Activated T-cell treated with anti-CD3 and anti-CD28 coated beads, Interleukin-2, amount 50 U/mL, for 48 hours (primary cell): ENCODE measurements around the gene AATK.
"Not testable (repeated sequence)": the region's sequence is repeated elsewhere in the genome, so short reads cannot be mapped to it uniquely, and the experiment has no call there.

ENCODE experiments used
- DNase-seq, 2 experiments: peaks; one replicate each; pipeline ENCODE4 v3.0.0-alpha.2; 2020

Gene AATK

GRCh38 chr17:81084680-81085419 is 81.2 kb downstream of the AATK start:
- DNase-seq: no peak

DNA sequence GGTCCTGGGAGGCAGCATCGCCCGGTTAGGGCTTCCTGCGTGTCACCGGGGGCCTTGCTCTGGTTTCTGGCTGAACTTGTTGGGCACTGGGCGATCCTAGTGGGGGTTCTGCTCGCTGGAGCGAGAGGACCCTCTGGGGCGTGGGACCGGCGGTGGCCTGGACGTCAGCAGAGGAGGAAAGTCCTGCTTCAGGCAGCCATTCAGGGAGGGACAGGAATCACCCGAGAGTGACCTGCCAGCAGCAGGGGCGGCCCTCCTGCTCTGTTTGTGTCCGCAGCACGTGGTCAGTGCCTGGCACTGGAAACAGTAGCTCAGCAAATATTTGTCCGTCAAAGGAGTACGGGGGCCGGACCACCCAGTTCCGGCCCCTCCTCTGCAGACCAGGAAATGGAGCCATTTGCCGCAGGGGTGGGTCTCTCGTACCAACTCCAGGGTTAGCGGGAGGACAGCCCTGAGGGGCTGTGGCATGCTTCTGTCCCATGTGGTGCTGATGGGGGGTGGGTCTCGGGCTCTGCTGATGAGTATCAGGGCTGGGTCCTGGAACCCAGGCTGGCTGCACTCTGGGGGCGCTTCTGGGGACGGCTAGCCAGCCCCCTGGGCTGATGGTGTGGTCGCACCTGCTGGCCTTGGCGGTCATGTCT is 82.8 kb downstream of the AATK start:
- DNase-seq: no peak

GRCh38 chr17:81082177-81083073 is 83.6 kb downstream of the AATK start:
- no peak for DNase-seq

GRCh38 chr17:81081222-81082176 is 84.5 kb downstream of the AATK start:
- no peak for DNase-seq

DNA sequence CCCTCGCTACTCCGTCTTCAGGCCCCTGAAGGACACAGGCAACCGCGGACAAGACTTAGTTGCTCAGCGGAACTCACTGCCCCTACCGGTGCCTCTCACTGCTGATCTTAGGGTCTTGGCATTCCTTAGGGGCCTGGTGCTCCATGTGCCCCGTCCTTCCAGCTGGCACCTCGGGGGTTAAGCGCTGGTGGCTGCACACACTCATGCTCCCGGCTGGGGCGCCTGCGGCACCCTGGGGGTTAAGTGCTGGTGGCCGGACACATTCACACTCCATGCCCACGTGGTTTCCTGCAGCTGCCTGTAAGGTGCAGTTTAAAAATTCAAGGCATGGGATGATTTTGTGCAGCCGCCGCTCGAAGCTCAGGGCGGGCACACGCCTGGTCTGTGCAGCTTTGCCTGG is 86.0 kb downstream of the AATK start:
- no peak for DNase-seq

DNA sequence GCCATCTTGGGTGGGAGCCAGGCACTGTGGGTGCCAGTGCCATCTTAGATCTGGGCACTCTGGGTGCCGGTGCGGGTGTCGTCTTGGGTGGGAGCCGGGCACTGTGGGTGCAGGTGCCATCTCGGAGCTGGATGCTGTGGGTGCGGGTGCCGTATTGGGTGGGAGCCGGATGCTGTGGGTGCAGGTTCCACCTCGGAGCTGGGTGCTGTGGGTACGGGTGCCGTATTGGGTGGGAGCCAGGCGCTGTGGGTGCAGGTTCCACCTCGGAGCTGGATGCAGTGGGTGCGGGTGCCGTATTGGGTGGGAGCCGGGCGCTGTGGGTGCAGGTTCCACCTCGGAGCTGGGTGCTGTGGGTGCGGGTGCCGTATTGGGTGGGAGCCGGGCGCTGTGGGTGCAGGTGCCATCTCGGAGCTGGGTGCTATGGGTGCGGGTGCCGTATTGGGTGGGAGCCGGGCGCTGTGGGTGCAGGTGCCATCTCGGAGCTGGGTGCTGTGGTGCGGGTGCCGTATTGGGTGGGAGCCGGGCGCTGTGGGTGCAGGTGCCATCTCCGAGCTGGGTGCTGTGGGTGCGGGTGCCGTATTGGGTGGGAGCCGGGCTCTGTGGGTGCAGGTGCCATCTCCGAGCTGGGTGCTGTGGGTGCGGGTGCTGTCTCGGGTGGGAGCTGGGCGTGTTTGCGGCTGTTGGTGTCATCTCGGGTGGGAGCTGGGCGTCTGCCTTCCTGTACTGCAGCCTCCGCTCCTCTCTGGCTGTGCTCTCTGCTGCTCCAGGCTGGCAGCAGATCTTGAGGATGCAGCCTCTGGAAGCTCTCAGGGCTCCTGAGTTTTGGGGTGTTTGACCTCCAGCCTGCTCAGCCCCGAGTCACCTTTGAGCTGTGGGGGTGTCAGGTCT is 87.8 kb downstream of the AATK start:
- not testable (repeated sequence) for DNase-seq

GRCh38 chr17:81076141-81076679 is 89.8 kb downstream of the AATK start:
- no peak for DNase-seq

GRCh38 chr17:81075307-81075706 is 90.7 kb downstream of the AATK start:
- no peak for DNase-seq

DNA sequence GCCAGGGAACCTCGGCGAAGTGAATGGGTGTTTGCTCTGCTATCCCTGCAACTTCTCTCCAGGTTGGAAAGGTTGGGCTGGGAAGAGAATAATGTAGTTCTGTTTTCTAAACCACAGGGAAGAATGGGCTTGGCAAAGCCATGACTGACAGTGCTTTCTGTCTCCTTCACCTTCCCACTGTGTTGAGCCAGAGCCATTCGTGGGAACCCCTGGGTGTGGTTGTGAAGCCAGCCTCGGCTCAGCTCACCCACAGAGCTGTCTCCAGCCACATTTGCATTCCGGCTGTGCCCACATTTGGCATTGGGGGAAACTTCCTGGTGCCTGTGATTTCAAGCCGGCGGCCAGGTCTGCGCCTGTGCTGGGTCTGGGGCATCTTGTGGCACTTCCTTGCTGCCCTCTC is 91.1 kb downstream of the AATK start:
- DNase-seq: no peak

DNA sequence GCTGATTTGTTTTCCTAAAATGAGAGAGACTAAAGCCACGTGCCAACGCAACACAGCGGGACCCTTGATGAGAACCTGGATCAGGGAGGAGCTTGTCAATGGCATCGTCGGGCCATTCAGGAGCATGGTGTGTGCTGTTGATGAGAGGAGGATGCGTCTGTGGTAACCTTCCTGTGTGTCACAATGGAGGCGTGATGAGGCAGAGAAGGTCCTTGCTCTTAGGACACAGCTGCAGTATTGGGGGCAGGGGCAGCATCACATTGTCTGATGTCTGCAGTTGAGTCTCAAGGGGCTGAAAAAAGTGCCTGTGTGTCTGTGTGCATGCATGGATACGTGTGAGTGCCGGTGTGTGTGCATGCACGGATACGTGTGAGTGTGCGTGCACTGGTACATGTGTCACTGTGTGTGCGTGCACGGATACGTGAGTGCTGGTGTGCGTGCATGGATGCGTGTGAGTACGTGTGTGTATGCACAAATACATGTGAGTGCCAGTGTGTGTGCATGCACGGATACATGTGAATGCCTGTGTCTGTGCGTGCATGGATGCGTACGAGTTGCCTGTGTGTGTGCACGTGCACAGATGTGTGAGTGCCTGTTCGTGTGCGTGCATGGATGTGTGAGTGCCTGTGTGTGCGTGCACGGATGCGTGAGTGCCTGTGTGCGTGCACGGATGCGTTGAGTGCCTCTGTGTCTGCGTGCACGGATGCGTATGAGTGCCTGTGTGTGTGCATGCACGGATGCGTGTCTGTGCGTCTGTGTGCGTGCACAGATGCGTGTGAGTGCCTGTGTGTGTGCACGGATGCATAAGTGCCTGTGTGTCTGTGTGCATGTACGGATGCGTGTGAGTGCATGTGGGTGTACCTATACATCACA is 91.8 kb downstream of the AATK start:
- no peak for DNase-seq

GRCh38 chr17:81071761-81072741 is 94.0 kb downstream of the AATK start:
- DNase-seq: no peak

DNA sequence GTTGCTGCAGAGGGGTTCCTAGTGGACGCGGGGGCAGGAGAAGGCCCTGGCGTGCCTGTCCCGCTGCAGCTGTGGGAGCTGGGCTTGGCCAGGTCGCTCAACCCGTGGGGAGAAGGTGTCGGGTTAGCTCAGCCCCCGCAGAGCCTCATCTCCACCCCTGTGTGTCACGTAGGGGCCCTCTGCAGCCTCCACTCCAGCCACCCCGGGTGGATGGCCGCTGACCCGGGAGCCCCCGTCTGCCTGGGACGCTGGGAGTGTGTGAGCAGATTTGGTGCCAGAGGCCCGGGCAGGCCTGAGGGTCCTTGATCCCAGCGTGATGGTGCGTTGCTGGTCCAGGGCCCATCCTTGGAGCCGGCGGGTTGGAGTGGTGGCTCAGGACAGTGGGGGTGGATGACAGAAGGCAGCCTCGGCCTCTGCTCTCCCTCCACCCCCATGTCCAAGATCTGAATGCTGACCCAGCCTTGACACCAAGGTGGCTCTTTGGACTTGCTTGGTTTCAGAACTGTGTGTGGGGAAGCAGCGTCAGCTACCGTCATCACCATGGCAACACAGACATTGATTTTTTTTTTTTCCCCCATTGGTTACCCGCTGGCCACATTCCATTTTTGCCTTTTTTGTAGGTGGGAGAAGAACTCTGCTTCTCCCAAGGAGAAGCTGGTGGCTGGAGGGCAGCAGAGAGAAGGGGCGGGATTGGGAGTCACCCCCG is 95.3 kb downstream of the AATK start:
- DNase-seq: no peak

GRCh38 chr17:81069135-81069645 is 96.8 kb downstream of the AATK start:
- no peak for DNase-seq

DNA sequence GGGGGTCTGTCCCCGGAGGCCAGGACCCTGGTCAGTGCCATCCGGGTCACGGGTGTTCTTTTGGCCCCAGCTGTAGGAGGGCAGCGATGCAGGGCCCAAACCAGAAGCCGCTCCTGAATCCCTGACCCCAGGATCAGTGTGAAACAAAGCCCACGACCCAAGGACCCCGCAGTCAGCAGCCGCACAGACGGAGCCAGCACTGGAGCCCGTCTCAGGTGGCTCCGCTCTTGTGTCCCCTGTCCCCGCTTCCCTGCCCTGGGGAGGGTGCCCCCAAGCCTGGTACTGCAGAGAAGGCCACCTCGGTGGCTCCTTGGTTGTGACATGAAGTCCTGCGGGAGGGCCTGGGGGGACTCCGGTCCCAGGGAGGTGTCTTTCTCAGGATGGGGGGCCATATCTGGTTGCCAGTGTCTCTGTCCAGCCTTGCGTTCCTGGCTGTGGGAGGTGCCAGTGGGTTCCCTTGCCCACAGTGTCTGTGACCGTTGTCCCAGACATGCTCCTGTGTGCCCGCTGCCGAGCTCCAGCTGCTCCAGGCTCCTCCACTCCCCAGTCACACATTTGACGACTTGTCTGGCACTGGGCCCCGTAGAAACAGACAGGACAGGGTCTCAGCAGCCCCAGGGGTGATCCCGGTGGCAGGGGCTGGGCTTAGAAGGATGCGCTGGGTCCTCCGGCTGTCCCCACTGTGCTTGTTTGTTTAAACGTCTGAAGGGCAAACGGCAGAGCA is 97.4 kb downstream of the AATK start:
- DNase-seq: no peak

DNA sequence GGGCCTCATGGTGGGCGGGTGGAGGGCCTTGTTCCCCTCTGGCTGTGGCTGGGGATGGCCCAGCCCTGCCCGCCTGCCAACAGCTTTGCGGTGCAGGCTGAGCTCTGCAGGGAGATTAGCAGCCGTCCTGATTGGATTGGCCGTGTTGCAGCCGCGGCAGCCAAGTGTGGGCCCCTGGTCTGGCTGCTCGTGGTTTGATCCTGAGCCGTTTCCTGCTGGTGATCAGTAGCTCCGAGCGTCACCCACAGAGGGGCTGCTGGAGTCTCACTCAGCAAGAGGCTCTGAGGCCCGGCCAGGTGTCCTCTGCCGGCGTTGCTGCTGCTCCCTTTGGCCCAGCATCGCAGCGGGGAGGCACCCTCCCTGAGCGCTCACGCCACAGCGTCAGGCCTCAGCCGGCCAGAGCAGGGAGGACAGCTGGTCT is 98.6 kb downstream of the AATK start:
- no peak for DNase-seq
